MV-4-11 (cell line): Measurements from ENCODE around the gene TGOLN2.

Experiments used
- DNase-seq: peaks from one replicate; lab custom pipeline; 2025; lab: John Stamatoyannopoulos, UW

TGOLN2 gene

DNA sequence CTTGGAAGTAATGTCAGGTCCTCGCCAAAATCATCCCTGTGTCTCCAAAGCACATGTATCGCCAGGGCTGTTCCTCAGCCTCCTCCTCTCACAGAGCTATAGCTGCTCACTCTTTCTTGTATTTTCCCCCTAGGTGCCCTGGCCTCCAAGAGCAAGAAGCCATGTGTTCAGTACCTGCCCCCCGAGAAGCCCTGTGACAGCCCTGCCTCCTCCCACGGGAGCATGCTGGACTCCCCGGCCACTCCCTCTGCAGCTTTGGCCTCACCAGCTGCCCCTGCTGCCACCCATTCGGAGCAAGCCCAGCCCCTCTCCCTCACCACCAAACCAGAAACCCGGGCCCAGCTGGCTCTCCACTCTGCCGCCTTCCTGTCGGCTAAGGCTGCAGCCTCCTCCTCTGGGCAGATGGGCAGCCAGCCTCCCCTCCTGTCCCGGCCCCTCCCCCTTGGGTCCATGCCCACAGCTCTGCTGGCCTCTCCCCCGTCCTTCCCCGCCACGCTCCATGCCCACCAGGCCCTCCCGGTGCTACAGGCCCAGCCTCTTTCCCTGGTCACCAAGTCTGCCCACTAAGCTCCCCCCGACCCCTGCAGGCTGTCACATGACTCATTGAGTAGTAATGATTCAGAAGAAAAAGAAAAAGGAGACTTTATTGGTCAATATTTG, 18.8 kb downstream of the TGOLN2 start:
- peak; percentile 34 for DNase-seq

DNA sequence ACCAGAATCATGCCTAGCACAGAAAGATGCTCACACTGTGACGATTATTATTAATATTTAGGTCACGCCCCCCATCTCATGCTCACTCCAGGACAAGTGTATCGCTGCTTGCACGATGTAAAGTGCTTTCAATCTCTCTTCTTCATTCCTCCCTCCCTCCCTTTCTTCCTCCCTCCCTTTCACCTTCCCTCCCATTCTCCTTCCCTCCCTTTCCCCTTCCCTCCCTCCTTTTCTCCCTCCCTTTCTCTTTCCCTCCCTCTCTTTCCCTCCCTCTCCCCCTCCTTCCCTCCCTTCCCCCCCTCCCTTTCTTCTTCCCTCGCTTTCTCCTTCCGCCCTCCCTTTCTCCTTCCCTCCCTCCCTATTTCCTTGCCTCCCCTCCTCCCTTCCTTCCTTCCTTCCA, 19.6 kb downstream of the TGOLN2 start:
- DNase-seq: no peak

DNA sequence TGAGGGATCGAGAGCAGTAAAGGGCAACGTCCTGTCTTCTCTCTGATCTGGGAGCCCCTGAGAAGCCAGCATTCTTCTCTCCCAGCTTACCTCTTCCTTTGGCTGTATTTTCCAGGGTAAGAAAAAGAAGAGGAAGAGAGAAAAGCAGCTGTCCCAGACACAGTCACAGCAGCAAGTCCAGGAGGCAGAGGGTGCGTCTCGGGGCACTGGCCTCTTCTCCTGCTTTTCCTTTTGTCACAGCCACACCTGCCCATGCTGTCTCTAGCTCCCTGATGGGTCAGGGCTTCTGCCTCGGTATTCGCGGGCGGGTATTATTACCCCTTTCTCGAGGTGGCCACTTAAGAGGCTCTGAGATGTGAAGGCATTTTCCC, 20.3 kb downstream of the TGOLN2 start:
- DNase-seq: peak; percentile 44

DNA sequence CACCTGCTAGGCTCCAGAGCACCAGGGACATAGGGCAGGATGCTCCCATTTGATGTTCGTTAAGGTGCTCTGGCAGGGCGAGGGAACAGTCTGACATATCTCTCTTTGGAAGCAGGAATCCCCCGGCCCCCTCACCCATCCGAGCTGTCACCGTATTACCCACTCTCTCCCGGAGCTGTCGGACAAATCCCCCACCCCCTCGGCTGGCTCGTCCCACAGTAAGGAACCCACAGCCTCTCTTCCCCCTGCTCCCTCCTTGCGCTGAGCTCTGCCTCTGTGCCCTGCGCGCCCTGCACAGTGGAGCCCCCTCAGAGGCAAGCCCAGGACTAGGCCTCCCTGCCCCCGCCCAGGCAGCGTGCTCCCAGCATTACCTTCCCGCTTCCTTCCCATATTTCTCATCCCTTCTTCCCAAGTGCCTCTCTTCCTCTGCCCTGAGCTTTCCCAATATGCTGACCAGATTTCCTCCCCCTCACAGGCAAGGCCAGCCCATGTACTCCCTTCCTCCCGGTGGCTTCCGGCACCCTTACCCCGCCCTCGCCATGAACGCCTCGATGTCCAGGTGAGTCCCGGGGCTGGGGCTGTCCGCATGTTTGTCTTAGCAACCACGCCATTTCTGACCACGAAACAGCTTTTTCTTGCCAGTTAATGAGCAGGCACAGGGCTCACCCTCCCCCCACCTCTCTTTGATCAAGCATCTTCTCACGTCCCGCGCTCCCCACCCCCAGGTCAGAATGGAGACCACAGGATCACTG, 23.8 kb downstream of the TGOLN2 start:
- no peak for DNase-seq

DNA sequence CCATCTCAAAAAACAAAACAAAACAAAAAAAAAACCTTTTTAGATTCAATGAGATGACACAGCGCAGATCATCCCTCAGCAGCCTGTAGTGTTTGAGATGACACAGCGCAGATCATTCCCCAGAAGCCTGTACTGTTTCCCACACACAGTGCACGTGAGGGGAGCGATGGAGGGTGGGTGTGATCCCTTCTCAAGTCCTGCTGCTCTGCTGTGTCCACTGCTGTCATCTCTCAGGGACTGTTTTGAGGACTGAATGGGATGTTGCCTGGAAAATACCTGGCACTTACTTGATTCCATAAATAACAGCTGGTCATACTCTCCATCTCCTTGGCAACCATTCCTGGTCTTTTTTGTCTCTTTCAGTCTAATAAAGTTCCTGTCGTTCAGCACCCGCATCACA, 25.7 kb downstream of the TGOLN2 start:
- DNase-seq: no peak

DNA sequence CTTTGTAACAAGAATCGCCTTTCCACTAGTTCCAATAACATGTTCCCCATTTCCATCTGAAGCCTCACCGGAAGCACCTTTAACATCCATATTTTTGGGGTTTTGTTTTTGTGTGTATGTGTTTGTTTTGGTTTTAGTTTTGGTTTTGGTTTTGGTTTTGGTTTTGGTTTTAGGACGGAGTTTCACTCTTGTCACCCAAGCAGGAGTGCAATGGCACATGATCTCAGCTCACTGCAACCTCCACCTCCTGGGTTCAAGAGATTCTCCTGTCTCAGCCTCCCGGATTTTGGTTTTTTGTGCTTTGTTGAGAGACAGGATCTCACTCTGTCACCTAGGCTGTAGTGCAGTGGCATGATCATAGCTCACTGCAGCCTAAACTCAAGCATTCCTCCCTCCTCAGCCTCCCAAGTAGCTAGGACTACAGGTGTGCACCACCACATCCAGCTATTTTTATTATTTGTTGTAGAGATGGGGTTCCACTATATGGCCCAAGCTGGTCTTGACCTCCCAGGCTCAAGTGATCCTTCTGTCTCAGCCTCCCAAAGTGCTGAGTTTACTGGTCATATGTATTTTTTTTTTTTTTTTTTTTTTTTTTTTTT, 36.3 kb downstream of the TGOLN2 start:
- peak; percentile 20 for DNase-seq

DNA sequence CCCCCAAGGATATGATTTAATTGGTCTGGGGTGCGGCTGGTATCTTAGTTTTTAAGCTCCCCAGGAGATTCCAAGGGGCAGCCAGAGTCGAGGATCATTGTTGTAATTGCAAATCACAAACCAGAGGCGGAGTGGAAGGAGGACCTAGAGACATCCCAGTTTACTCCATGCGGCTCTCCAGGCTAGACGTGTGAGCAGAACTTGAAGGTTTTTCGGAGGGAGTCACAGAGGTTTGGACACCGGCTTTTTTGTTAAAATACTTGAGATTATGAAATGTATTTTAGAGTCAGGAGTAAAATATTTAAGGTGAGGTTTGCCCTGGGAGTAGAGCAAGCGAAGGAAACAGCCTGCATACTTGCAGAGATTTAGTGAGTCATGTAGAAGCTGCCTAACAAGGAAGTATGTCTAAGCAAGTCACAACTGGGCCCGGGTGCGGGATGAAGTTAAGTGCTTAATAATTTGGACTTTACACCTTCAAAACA, 39.5 kb downstream of the TGOLN2 start:
- no peak for DNase-seq

DNA sequence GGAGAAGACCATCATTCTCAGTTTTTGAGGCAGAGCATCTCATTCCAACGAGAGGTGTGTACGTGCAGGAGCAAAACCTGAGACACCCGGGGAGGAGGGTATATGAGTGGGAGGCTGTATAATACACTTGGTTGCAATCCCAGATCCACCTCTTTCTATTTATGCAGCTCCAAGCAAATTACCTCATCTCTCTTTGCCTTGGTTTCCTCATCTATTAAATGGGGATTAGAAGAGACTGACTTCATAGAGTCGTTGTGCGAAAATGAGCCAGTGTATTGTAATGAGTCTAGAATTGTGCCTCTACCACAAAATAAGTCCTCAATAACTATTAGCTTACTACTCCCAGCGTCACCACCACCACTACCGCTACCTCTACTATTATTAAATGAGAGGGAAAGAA, 40.1 kb downstream of the TGOLN2 start:
- no peak for DNase-seq

DNA sequence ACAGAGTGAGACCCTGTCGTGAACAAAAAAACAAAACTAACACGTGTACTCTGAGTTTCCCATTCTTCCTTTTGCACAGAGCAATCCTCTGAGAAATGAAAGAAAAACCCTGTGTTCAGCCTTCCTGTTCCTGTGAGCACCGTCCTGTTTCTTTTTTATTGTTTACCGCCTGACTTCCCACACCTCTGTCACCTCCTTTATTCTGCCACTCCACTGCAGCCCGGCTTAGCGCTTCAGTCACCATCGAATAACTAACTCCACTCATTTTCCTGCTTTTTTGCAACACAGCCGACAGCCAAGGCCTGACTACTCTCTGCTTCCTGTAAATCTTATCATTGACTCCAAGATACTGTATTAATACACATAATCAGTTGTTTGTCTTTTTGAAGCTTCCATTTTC, 40.9 kb downstream of the TGOLN2 start:
- no peak for DNase-seq

DNA sequence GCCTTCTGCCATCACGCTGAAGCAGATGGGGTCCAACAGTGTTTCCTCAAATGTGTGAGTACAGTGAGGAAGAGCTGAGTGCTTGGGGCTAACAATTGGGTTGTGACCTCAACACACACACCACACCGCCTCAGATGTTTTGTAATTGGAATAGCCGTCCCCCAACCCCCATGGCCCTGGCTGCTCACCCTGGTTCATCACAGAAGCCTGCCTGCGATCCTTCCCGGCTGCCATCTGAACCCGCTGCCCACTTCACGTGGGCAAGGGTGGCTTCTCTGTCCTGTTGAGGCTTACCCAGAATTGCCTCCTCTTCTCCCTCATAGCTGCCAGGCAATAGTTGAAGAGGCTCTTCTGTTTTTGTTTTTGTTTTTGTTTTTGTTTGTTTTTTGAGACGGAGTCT, 44.1 kb downstream of the TGOLN2 start:
- no peak for DNase-seq

DNA sequence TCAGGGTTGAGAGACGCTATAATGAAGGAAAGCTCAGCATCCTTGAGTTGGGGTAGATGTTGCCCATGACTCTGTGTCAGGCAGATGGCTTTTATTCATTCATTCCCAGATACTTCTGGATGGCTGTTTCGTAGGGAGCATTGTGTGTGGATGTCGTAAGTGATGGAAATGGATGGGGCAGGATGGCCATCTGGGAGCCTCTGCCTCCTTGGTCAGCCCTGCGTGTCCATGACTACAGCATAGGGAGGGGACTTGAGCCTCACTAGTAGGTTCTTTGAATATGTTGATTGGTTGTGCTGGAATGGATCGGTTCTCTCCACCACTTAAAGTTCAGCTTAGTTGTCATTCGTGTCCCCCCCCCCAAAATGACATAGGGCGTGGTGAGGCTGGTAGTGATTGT, 44.9 kb downstream of the TGOLN2 start:
- DNase-seq: no peak

DNA sequence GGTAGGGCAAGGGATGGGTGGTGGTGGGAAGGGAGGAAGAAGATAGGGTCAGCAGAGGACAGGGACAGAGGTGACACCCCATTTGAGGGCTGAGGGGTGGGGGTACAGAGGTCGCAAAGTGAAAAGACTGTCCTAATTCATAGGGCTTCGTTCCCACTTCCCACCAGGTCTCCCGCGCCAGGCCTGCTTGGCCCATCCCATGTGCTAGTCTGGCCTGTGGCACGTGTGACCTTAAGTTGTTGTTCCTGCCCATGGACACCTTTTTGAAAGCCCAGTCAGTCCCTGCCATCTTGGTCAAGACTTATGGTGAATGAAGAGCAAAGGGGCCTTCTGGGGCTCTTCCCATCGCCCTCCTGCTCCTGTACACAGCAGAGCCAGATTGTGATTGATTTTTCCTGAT, 46.2 kb downstream of the TGOLN2 start:
- no peak for DNase-seq

DNA sequence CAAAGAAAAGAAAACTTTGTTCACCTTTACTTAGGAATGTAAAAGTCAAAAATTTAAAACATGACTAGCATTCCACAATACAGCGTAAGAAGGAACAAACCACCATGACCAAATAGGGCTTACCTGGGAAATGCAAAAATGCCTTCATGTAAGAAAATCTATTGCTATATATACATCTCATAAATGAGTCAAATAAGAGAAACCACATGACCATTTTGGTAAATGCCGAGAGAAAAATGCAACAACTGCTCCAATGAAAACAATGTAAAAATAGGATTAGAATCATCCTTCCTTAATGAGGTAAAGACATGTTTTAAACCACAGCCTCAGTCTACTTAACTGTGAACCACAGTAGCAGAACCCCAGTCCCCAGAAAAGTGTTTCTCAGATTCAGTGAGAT, 49.4 kb downstream of the TGOLN2 start:
- no peak for DNase-seq

DNA sequence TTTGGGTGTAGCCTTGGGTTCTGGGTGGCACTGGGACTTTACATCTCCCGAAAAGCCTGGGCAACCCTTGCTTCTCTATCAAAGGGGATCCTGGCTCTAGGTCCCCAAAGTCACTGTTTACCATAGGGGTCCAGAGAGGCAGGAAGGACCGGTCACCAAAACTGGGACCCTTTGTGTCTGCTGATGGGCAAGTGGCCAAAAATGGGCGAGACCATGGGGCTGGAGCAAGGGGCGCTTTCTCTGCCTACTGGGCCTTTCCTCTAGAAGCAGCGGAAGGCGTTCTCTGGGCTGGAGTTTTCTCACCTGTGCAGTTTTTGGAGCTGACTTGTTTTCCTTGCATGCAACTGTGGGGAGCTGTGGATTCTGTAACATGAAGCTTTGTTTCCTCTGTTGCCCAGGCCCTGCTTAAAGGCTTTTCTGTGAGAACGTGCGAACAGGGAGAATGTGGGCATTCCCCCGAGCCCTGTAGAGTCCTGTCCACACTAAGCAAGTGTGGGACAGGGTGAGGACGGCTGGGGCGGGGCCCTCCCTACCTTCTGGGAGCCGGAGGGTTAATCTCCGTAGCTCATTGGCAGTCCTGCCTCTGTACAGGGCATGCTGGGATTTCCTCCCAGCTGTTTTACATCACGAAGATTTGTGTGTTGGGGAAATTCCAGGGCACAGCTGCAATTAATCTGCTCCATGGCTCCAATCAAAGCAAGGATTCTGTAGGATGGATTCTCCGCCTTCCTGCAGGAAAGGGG, 50.2 kb downstream of the TGOLN2 start:
- DNase-seq: no peak

DNA sequence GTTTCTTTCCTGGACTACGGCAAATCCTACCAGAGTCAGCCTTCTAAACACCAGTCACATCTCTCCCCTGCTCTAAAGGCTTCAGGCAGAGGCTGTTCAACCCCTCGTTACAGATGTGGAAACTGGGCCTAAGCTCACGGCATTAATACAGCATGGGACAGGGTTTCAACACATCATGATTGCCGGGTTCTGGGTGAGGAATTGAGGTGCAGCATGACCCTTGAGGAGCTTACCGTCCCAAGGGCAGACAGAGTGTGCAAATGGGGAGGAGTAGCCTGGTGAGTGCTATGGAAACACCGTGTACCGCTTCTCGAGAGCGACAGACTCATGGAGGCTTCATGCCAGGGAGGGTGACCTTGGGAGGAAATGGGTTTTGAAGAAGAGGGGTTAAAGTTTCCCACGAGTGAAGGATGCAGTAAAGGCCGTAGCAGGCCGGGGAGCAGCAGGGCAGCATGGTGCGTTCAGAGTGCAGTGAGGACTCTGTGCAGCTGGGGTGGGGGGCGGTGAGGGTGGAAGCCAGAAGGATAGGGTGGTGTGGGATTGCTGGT, 51.1 kb downstream of the TGOLN2 start:
- no peak for DNase-seq

DNA sequence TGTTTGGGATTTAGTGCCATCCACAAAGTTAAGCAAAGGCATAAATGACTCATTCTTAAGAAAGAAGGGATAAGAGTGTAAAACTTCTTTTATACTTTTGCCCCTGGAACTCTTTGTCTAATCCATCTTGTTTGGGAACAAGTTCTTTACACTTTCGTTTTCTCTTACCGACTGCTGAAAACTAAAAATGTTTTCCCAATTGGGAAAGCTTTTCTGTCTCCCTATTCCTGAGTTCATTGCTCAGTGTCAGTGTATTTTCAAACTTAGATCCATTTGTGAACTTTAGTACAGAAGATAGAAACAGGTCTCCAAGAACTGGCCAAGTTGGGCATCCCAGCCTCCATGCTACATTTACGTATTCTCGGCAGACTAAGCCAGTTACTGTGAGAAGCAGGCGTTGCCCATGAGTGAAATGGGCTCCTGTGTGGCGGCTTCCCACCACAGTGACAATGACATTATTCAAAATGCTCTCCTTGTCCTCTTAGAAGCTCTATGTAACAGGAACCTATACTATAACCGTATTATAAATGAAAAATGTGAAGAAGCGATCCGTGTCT, 51.7 kb downstream of the TGOLN2 start:
- DNase-seq: no peak

DNA sequence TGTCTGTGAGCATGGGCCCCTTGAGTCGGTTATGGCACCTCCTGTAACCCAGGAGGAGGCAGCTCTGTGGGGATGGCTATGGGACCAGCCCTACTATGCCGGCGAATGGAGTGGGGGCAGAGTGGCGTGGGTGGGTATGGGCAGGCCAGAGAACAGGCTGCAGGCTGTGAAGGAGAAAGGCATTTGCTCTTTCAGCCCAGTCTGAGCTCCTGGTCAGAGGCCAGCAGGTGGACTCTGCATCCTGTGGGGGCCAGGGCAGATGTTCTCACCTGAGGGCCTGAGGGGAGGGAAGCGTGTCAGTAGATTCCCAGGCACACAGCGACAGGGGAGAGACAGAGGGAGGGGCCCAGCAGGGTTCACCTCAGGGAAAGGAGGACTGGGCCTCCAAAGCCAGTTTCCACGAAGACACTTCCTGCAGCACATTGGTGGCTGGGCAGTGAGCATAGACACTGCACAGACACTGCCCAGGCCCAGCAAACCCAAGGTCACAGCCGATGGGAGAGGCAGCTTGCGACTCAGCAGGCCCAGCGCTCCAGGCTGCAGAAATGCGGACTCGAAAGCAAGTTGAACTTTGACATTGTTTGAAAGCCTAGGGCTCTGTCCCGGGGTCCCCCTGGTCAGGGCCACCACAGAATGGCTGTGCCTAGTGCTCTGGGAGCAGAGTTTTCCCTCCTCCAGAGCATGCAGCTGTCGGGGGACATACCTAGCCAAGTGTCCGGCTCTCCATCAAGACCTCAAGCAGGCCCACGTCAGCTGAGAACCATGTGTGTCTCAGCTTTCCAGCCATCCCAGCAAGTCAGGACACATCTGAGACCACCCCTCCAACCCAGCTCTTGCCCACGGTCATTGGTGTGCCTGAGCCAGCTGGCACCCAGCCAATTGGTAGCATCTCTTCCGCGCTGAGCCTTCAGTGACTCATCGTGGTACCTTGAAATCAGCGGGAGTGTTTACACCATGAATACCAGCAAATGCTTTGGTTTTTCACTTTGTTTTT, 53.8 kb downstream of the TGOLN2 start:
- DNase-seq: no peak

DNA sequence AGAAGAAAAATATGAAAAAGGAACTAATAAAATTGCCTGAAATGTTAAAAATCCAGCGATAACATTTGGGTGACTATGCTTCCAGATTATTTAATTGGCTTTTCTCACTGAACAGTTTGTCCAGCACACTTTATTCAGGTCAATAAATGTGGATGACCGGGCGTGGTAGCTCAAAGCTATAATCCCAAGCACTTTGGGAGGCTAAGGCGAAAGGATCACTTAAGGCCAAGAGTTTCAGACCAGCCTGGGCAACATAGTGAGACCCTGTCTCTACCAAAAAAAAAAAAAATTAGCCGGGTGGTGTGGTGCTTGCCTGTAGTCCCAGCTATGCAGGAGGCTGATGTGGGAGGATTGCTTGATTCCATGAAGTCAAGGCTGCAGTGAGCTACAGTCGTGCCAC, 55.4 kb downstream of the TGOLN2 start:
- DNase-seq: no peak

DNA sequence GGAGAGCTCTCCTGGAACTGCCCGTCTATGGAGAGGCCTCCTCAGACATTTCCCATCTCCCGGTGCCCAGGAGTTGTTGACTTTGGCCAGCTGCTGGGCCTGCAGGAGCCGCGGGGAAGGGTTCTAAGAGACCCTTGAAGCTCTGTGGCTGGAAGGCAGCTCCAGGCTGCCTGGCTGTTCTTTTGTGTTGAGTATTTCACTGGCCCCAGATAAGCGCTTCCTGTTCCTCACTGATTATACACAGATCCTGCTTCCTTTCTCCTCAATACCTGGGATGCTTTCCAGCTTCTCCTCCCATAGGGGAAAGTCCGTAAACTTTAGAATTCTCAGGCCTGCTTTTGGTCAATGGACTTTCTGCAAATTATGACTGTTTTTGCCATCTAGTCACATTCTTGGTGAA, 57.8 kb downstream of the TGOLN2 start:
- DNase-seq: no peak
